ENCODE measurements around the gene JHY.

DNA sequence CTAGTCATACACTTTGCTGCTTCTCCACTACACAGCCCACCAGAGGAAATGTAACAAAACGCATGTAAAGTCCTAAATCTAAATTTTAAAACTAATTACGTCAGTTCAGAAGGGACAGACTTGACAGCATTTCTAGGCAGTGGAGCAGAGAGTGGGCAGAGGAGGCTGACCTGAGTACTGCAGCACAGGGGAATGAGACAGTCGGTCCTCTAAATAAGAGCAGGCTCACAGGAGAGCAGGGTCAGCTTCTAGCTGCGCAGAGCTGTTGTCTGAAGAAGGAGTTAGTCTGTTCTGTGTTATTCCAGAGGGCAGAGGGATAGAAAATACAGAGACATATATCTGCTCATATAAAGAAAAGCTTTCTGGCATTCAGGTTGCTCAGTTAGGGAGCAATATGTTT, 40.3 kb downstream of the JHY start:
- no peak for TF ChIP-seq EZH2 (IDR thresholded peaks at IDR 0.05; ENCODE audit: low read length, missing control alignments)
- TF ChIP-seq, protein P1, sequence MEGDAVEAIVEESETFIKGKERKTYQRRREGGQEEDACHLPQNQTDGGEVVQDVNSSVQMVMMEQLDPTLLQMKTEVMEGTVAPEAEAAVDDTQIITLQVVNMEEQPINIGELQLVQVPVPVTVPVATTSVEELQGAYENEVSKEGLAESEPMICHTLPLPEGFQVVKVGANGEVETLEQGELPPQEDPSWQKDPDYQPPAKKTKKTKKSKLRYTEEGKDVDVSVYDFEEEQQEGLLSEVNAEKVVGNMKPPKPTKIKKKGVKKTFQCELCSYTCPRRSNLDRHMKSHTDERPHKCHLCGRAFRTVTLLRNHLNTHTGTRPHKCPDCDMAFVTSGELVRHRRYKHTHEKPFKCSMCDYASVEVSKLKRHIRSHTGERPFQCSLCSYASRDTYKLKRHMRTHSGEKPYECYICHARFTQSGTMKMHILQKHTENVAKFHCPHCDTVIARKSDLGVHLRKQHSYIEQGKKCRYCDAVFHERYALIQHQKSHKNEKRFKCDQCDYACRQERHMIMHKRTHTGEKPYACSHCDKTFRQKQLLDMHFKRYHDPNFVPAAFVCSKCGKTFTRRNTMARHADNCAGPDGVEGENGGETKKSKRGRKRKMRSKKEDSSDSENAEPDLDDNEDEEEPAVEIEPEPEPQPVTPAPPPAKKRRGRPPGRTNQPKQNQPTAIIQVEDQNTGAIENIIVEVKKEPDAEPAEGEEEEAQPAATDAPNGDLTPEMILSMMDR (conservative IDR thresholded peaks at IDR 0.05 in 1 of 2, IDR thresholded peaks at IDR 0.05 in 1 of 2; ENCODE audit: low read depth in 1 of 2, low read length in 2 of 2), result no peak

Measured in fibroblast of lung (primary cell).